ELR (cell line): ENCODE measurements around the gene GOLIM4.

Experiments used
- DNase-seq: peaks from one replicate; pipeline ENCODE4 v3.0.0-alpha.2; 2015; ENCODE audit warnings: low read depth

GOLIM4 gene

GRCh38 chr3:168096210-168096652 is 507 bp upstream of the GOLIM4 start:
- DNase-seq, result peak; percentile 90

- peak; percentile 89 for DNase-seq
Observed at GRCh38 chr3:168094877-168095610, 680 bp downstream of the GOLIM4 start.

GRCh38 chr3:168094580-168094876 is 1.2 kb downstream of the GOLIM4 start:
- DNase-seq, result no peak

GRCh38 chr3:168093790-168094189 is 1.9 kb downstream of the GOLIM4 start:
- no peak for DNase-seq

- DNase-seq, result peak; percentile 12
Observed at GRCh38 chr3:168093229-168093628, 2.5 kb downstream of the GOLIM4 start.

GRCh38 chr3:168091941-168092340 is 3.8 kb downstream of the GOLIM4 start:
- DNase-seq, result no peak

- no peak for DNase-seq
Observed at GRCh38 chr3:168091302-168091858, 4.3 kb downstream of the GOLIM4 start.

GRCh38 chr3:168090306-168091085 is 5.2 kb downstream of the GOLIM4 start:
- DNase-seq, result no peak

GRCh38 chr3:168089179-168089771 is 6.4 kb downstream of the GOLIM4 start:
- no peak for DNase-seq

GRCh38 chr3:168088106-168088720 is 7.5 kb downstream of the GOLIM4 start:
- DNase-seq, result peak; percentile 47

- DNase-seq, result no peak
Observed at GRCh38 chr3:168087539-168087938, 8.2 kb downstream of the GOLIM4 start.

- no peak for DNase-seq
Observed at GRCh38 chr3:168086541-168087260, 9.0 kb downstream of the GOLIM4 start.

GRCh38 chr3:168085491-168086119 is 10.1 kb downstream of the GOLIM4 start:
- peak; percentile 53 for DNase-seq

- no peak for DNase-seq
Observed at GRCh38 chr3:168083906-168084305, 11.8 kb downstream of the GOLIM4 start.

- peak; percentile 27 for DNase-seq
Observed at GRCh38 chr3:168081856-168082255, 13.9 kb downstream of the GOLIM4 start.

GRCh38 chr3:168081171-168081771 is 14.5 kb downstream of the GOLIM4 start:
- DNase-seq, result peak; percentile 74

- DNase-seq, result no peak
Observed at GRCh38 chr3:168080499-168081170, 15.1 kb downstream of the GOLIM4 start.

GRCh38 chr3:168080022-168080421 is 15.7 kb downstream of the GOLIM4 start:
- no peak for DNase-seq

- peak; percentile 79 for DNase-seq
Observed at GRCh38 chr3:168077091-168077490, 18.6 kb downstream of the GOLIM4 start.
